Smooth muscle cell (in vitro differentiated cells): Measurements from ENCODE around the gene TNFRSF14. TPM values are rescaled to one million over a fixed set of nuclear protein-coding genes. Genes with fewer than 3 reads are reported as not detected.

Experiments used
- DNase-seq: peaks from one replicate; lab custom pipeline; 2025; ENCODE audit not compliant: unreplicated experiment; lab: John Stamatoyannopoulos, UW
- H2AFZ ChIP-seq: fragments of 200-600 bp; sonication (generic); 2 replicates; pipeline ENCODE4 v1.6.0; 2016; ENCODE audit warnings: antibody characterized with exemption, low read depth, mild to moderate bottlenecking
- H3F3A ChIP-seq: fragments of 200-600 bp; sonication (generic); 2 replicates; pipeline ENCODE4 v1.6.0; 2017; ENCODE audit warnings: antibody characterized with exemption, low read depth
- H3K27ac ChIP-seq: fragments of 200-600 bp; sonication (generic); 2 replicates; pipeline ENCODE4 v1.5.1; 2016; ENCODE audit warnings: low read depth, mild to moderate bottlenecking
- H3K27me3 ChIP-seq: fragments of 200-600 bp; sonication (generic); 2 replicates; pipeline ENCODE4 v1.6.1; 2016; ENCODE audit warnings: low read depth, mild to moderate bottlenecking
- H3K36me3 ChIP-seq: fragments of 200-600 bp; sonication (generic); 2 replicates; pipeline ENCODE4 v1.5.1; 2016; ENCODE audit warnings: low read depth
- H3K4me1 ChIP-seq: fragments of 200-600 bp; sonication (generic); 2 replicates; pipeline ENCODE4 v1.5.1; 2016; ENCODE audit warnings: low read depth
- H3K4me2 ChIP-seq: fragments of 200-600 bp; sonication (generic); 2 replicates; pipeline ENCODE4 v1.6.0; 2016; ENCODE audit warnings: mild to moderate bottlenecking
- H3K4me3 ChIP-seq: fragments of 200-600 bp; sonication (generic); 2 replicates; pipeline ENCODE4 v1.5.1; 2016; ENCODE audit warnings: mild to moderate bottlenecking
- H3K79me2 ChIP-seq: fragments of 200-600 bp; sonication (generic); 2 replicates; pipeline ENCODE4 v1.6.0; 2016; ENCODE audit warnings: low read depth, mild to moderate bottlenecking
- H3K9ac ChIP-seq: fragments of 200-600 bp; sonication (generic); 2 replicates; pipeline ENCODE4 v1.6.0; 2016; ENCODE audit warnings: low read depth
- H3K9me3 ChIP-seq: fragments of 200-600 bp; sonication (generic); replicated peaks from 2 replicates; pipeline ENCODE4 v1.5.1; 2016; ENCODE audit warnings: low read depth
- H4K20me1 ChIP-seq: fragments of 200-600 bp; sonication (generic); 2 replicates; pipeline ENCODE4 v1.6.0; 2016; ENCODE audit warnings: low read depth
- WGBS: methylation state at CpG from one replicate; pipeline ENCODE4 v1.1.7; 2016; ENCODE audit warnings: low lambda C conversion rate; 5-methylcytosine and 5-hydroxymethylcytosine counted together
- polyA plus RNA-seq: library from polyadenylated mRNA; unstranded; fragments of >200 nt; fragmentation: Nextera tagmentation; extraction: Ambion mirVana; gene quantifications from 2 replicates; pipeline ENCODE4 v1.2.1, GENCODE V29; 2016
- total RNA-seq: library from RNA; depleted of rRNA; stranded (reverse); fragments of >200 nt; gene quantifications from 2 replicates; pipeline ENCODE4 v1.2.3, GENCODE V29; 2014
- TF ChIP-seq, protein P1 (sequence below): fragments of 200-600 bp; sonication (generic); IDR thresholded peaks from 2 replicates; pipeline ENCODE4 v1.5.1; 2017; ENCODE audit warnings: borderline replicate concordance, mild to moderate bottlenecking, antibody characterized with exemption; ENCODE audit not compliant: insufficient read depth, poor library complexity, severe bottlenecking

Gene TNFRSF14
- total and polyA plus RNA-seq, 2 experiments from 2014 or later = not detected

GRCh38 chr1:2594641-2595131, 38.5 kb downstream of the TNFRSF14 start:
- Histone ChIP-seq H3K27me3 (no peaks in the 10 kb centered on the region), H4K20me1 (no peaks in the 10 kb centered on the region), H3K4me3 (no peak overlapping the region), H2AFZ (no peak overlapping the region), H3K36me3 (no peaks in the 10 kb centered on the region), H3K4me2 (no peak overlapping the region), H3K9me3 (no peaks in the 10 kb centered on the region), H3K4me1 (no peaks in the 10 kb centered on the region), H3K79me2 (no peaks in the 10 kb centered on the region), H3F3A (no peaks in the 10 kb centered on the region), H3K27ac (no peak overlapping the region), H3K9ac (no peak overlapping the region)
- 89% methylated on average over 17 of the region's 17 CpGs for WGBS
- TF ChIP-seq, protein P1, sequence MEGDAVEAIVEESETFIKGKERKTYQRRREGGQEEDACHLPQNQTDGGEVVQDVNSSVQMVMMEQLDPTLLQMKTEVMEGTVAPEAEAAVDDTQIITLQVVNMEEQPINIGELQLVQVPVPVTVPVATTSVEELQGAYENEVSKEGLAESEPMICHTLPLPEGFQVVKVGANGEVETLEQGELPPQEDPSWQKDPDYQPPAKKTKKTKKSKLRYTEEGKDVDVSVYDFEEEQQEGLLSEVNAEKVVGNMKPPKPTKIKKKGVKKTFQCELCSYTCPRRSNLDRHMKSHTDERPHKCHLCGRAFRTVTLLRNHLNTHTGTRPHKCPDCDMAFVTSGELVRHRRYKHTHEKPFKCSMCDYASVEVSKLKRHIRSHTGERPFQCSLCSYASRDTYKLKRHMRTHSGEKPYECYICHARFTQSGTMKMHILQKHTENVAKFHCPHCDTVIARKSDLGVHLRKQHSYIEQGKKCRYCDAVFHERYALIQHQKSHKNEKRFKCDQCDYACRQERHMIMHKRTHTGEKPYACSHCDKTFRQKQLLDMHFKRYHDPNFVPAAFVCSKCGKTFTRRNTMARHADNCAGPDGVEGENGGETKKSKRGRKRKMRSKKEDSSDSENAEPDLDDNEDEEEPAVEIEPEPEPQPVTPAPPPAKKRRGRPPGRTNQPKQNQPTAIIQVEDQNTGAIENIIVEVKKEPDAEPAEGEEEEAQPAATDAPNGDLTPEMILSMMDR = no peak
- DNase-seq = no peak

DNA sequence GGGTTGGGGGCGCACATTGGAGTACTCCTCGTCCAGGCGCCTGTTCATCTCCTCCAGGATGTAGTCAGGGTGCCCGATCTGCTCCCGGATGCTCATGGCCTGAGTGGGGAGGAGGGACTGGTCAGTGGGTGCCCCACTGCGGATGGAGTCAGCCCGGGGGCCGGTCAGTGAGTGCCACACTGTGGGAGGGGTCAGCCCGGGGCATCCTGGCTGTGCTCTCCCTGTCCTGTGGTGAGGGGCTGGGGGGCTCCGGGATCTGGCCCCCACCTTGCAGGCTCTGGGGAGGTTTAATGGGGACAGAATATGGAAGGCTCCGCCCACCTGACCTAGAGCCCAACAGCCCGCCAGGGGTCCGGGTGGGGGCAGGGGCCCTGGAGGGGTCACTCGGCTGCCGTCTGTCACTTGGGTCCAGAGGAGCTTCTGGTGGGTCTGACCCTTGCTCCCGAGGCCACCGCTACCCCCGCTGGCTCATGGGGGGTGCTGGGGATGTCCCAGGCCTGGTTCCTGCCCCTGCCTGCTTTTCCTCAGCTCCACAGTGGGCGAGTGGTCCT, 39.2 kb downstream of the TNFRSF14 start:
- Histone ChIP-seq H3K4me3 (no peak overlapping the region), H3F3A (no peaks in the 10 kb centered on the region), H3K27me3 (no peaks in the 10 kb centered on the region), H4K20me1 (no peaks in the 10 kb centered on the region), H3K36me3 (no peaks in the 10 kb centered on the region), H3K9me3 (no peaks in the 10 kb centered on the region), H2AFZ (no peak overlapping the region), H3K79me2 (no peaks in the 10 kb centered on the region), H3K27ac (no peak overlapping the region), H3K4me1 (no peaks in the 10 kb centered on the region), H3K4me2 (no peak overlapping the region), H3K9ac (no peak overlapping the region)
- TF ChIP-seq, protein P1 = no peak
- WGBS = 89% methylated on average over 12 of the region's 19 CpGs
- no peak for DNase-seq

DNA sequence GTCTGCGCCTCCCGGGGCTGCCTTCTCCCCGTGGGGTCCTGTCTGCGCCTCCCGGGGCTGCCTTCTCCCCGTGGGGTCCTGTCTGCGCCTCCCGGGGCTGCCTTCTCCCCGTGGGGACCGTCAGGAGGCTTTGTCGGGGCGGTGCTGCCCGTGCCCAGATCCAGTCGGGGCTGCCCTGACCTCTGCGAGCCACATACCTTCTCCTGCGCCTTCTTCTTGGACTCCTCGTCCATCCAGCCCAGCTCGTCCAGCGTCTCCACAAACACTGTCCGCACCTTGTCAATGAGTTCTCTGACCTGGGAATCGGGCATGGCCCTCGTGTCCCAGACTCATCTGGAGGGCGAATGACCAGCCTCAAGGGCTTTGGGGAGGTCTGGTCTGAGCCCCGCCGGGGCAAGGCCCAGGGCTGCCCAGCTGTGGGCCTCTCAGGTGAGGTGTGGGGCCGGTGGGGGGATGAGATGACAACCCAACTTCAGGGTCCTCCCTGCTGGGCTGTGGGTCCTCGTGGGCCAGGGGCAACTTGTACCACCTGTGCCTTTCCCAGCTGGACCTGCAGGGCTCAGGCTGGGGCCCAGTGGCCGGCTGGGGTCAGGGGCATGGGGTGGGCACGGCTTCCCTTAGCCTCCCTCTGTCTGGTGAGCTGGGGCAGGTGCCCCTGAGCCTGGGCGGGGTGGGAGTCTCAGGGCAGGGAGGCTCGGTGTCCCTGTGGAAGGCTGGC, 39.8 kb downstream of the TNFRSF14 start:
- Histone ChIP-seq H3K79me2 (no peaks in the 10 kb centered on the region), H4K20me1 (no peaks in the 10 kb centered on the region), H3K4me3 (no peak overlapping the region), H3K27ac (no peak overlapping the region), H3K9me3 (no peaks in the 10 kb centered on the region), H3K27me3 (no peaks in the 10 kb centered on the region), H3K4me2 (no peak overlapping the region), H3F3A (no peaks in the 10 kb centered on the region), H3K36me3 (no peaks in the 10 kb centered on the region), H2AFZ (no peak overlapping the region), H3K9ac (no peak overlapping the region), H3K4me1 (no peaks in the 10 kb centered on the region)
- no peak for DNase-seq
- TF ChIP-seq, protein P1 = no peak
- 87% methylated on average over 21 of the region's 31 CpGs for WGBS
